ENCODE measurements around the gene FAM43B. TPM values are rescaled to one million over a fixed set of nuclear protein-coding genes. Genes with fewer than 3 reads are reported as not detected.

The FAM43B gene
- total RNA-seq, 1 donor from 2014 or later = 0.52 TPM

- Mint-ChIP-seq H3K4me3 (ENCODE audit: unreplicated experiment) (no peak overlapping the region), H3K9me3 (ENCODE audit: low read depth) (no peaks in the 10 kb centered on the region), H3K27ac (ENCODE audit: unreplicated experiment) (no peak overlapping the region), H3K36me3 (ENCODE audit: low read depth) (no peaks in the 10 kb centered on the region), H3K4me1 (ENCODE audit: low read depth) (peaks cover 11% of the 10 kb centered on the region), H3K27me3 (ENCODE audit: low read depth) (peaks cover 8% of the 10 kb centered on the region)
- no peak for DNase-seq (ENCODE audit: low spot score)
- no peak for TF ChIP-seq CTCF (IDR thresholded peaks at IDR 0.05)
Observed at GRCh38 chr1:20555025-20555757, 2.8 kb downstream of the FAM43B start.

GRCh38 chr1:20555758-20556120, 3.4 kb downstream of the FAM43B start:
- Mint-ChIP-seq H3K27me3 (ENCODE audit: low read depth) (peaks cover 13% of the 10 kb centered on the region), H3K4me1 (ENCODE audit: low read depth) (peaks cover 11% of the 10 kb centered on the region)

GRCh38 chr1:20558191-20558590, 5.8 kb downstream of the FAM43B start:
- no peak for TF ChIP-seq CTCF (IDR thresholded peaks at IDR 0.05)
- Mint-ChIP-seq H3K27me3 (ENCODE audit: low read depth) (peaks cover 25% of the 10 kb centered on the region), H3K36me3 (ENCODE audit: low read depth) (no peaks in the 10 kb centered on the region), H3K9me3 (ENCODE audit: low read depth) (no peaks in the 10 kb centered on the region), H3K4me1 (ENCODE audit: low read depth) (peaks cover 3% of the 10 kb centered on the region), H3K4me3 (ENCODE audit: unreplicated experiment) (no peak overlapping the region), H3K27ac (ENCODE audit: unreplicated experiment) (no peak overlapping the region)
- DNase-seq (ENCODE audit: low spot score) = no peak

More at GRCh38 chr1:20555758-20556120, 3.4 kb downstream of the FAM43B start:
- Mint-ChIP-seq H3K27ac (ENCODE audit: unreplicated experiment) (no peak overlapping the region), H3K9me3 (ENCODE audit: low read depth) (no peaks in the 10 kb centered on the region), H3K36me3 (ENCODE audit: low read depth) (no peaks in the 10 kb centered on the region), H3K4me3 (ENCODE audit: unreplicated experiment) (no peak overlapping the region)
- no peak for DNase-seq (ENCODE audit: low spot score)
- no peak for TF ChIP-seq CTCF (IDR thresholded peaks at IDR 0.05)

GRCh38 chr1:20560966-20561365, 8.6 kb downstream of the FAM43B start:
- Mint-ChIP-seq H3K9me3 (ENCODE audit: low read depth) (no peaks in the 10 kb centered on the region), H3K27me3 (ENCODE audit: low read depth) (peaks cover 28% of the 10 kb centered on the region), H3K4me3 (ENCODE audit: unreplicated experiment) (no peak overlapping the region), H3K36me3 (ENCODE audit: low read depth) (no peaks in the 10 kb centered on the region), H3K4me1 (ENCODE audit: low read depth) (no peaks in the 10 kb centered on the region), H3K27ac (ENCODE audit: unreplicated experiment) (no peak overlapping the region)
- TF ChIP-seq CTCF (IDR thresholded peaks at IDR 0.05) = no peak
- no peak for DNase-seq (ENCODE audit: low spot score)

GRCh38 chr1:20565234-20565633, 12.9 kb downstream of the FAM43B start:
- no peaks in the 10 kb centered on the region for H3K4me1 Mint-ChIP-seq (ENCODE audit: low read depth)
- peaks cover 37% of the 10 kb centered on the region for H3K27me3 Mint-ChIP-seq (ENCODE audit: low read depth)

More at GRCh38 chr1:20565234-20565633, 12.9 kb downstream of the FAM43B start:
- H3K9me3 Mint-ChIP-seq (ENCODE audit: low read depth) = no peaks in the 10 kb centered on the region
- no peak overlapping the region for H3K4me3 Mint-ChIP-seq (ENCODE audit: unreplicated experiment)
- no peaks in the 10 kb centered on the region for H3K36me3 Mint-ChIP-seq (ENCODE audit: low read depth)
- H3K27ac Mint-ChIP-seq (ENCODE audit: unreplicated experiment) = no peak overlapping the region
- no peak for TF ChIP-seq CTCF (IDR thresholded peaks at IDR 0.05)
- DNase-seq (ENCODE audit: low spot score) = no peak
